Urinary bladder (tissue), 4 donors: Measurements from ENCODE around the gene ANKRD30B. TPM values are rescaled to one million over a fixed set of nuclear protein-coding genes. Genes with fewer than 3 reads are reported as not detected.
"Not testable (repeated sequence)": the region's sequence is repeated elsewhere in the genome, so short reads cannot be mapped to it uniquely, and the experiment has no call there.

ENCODE experiments used
- DNase-seq: peaks from one replicate; pipeline ENCODE4 v3.0.0-alpha.2; 2015; ENCODE audit errors: extremely low spot score
- H3K27ac ChIP-seq: one replicate; pipeline ENCODE4 v1.5.1; 2013; ENCODE audit warnings: low read depth, mild to moderate bottlenecking, moderate library complexity
- H3K36me3 ChIP-seq: one replicate; pipeline ENCODE4 v1.6.1; 2013; ENCODE audit warnings: mild to moderate bottlenecking, moderate library complexity; ENCODE audit not compliant: insufficient read depth
- H3K4me1 ChIP-seq: one replicate; pipeline ENCODE4 v1.6.1; 2013; ENCODE audit warnings: mild to moderate bottlenecking, moderate library complexity; ENCODE audit not compliant: insufficient read depth
- H3K4me3 ChIP-seq: one replicate; pipeline ENCODE4 v1.5.1; 2013; ENCODE audit warnings: low read depth, low read length
- WGBS: extraction: QIAGEN DNeasy Blood & Tissue Kit; methylation state at CpG from one replicate; pipeline ENCODE4 v1.1.7; 2013; 5-methylcytosine and 5-hydroxymethylcytosine counted together
- polyA plus RNA-seq: library from polyadenylated mRNA; stranded (reverse); fragments of 200-250 nt; gene quantifications from one replicate; pipeline ENCODE4 v1.2.3, GENCODE V29; 2013
- total RNA-seq: library from RNA; depleted of rRNA; stranded (reverse); fragments of >200 nt; gene quantifications from one replicate; pipeline ENCODE4 v1.2.3, GENCODE V29; 2014
- donor health status: healthy with polysubstance abuse.
- donor health status: healthy.

The ANKRD30B gene
- total RNA-seq: not detected
- not detected for polyA plus RNA-seq

GRCh38 chr18:14747513-14748474 is at the start of gene ANKRD30B:
Gene ANKRD30B, plus strand, starts transcription at chr18:14748172. Its CDS starts 248 bp downstream, at chr18:14748420.
- WGBS: 13% methylated on average over 79 of the region's 79 CpGs
- H3K27ac ChIP-seq: no peak within 1 kb of the TSS
- H3K4me3 ChIP-seq: no peak within 1 kb of the TSS
- DNase-seq: no peak
- H3K36me3 ChIP-seq: no peaks in the 10 kb centered on the region
- H3K4me1 ChIP-seq: no peaks in the 10 kb centered on the region

- DNase-seq, H3K4me1 ChIP-seq, H3K36me3 ChIP-seq, H3K4me3 ChIP-seq, H3K27ac ChIP-seq: not testable (repeated sequence)
- 77% methylated on average over 7 of the region's 7 CpGs for WGBS
Observed at GRCh38 chr18:14701286-14702040, 46.5 kb upstream of the ANKRD30B start.

- H3K4me1 ChIP-seq, DNase-seq, H3K4me3 ChIP-seq, H3K27ac ChIP-seq, H3K36me3 ChIP-seq: not testable (repeated sequence)
- WGBS: 67% methylated on average over 2 of the region's 2 CpGs
Observed at GRCh38 chr18:14709761-14710160, 38.2 kb upstream of the ANKRD30B start.

GRCh38 chr18:14721569-14721968 is 26.4 kb upstream of the ANKRD30B start:
- H3K27ac ChIP-seq, H3K4me1 ChIP-seq, H3K36me3 ChIP-seq, DNase-seq, H3K4me3 ChIP-seq: not testable (repeated sequence)

- H3K4me3 ChIP-seq, H3K36me3 ChIP-seq, DNase-seq, H3K4me1 ChIP-seq, H3K27ac ChIP-seq: not testable (repeated sequence)
- WGBS: 37% methylated on average over 1 of the region's 1 CpG
Observed at GRCh38 chr18:14739056-14739455, 8.9 kb upstream of the ANKRD30B start.

- DNase-seq: no peak
- Histone ChIP-seq H3K4me3 (no peak overlapping the region), H3K27ac (no peak overlapping the region), H3K36me3 (no peaks in the 10 kb centered on the region), H3K4me1 (no peaks in the 10 kb centered on the region)
- WGBS: 93% methylated on average over 18 of the region's 18 CpGs
Observed at GRCh38 chr18:14746897-14747296, 1.1 kb upstream of the ANKRD30B start.

- Histone ChIP-seq H3K27ac (no peak overlapping the region), H3K36me3 (no peaks in the 10 kb centered on the region), H3K4me3 (no peak overlapping the region), H3K4me1 (no peaks in the 10 kb centered on the region)
- no peak for DNase-seq
- 35% methylated on average over 15 of the region's 15 CpGs for WGBS
Observed at GRCh38 chr18:14748496-14748895, 524 bp downstream of the ANKRD30B start.

- not testable (repeated sequence) for DNase-seq, H3K27ac ChIP-seq
- WGBS: 83% methylated on average over 5 of the region's 5 CpGs
Observed at GRCh38 chr18:14763566-14763965, 15.6 kb downstream of the ANKRD30B start.

GRCh38 chr18:14767474-14767873 is 19.5 kb downstream of the ANKRD30B start:
- H3K27ac ChIP-seq: no peak overlapping the region
- DNase-seq: no peak
- no peak overlapping the region for H3K4me3 ChIP-seq
- no peaks in the 10 kb centered on the region for H3K36me3 ChIP-seq
- no peaks in the 10 kb centered on the region for H3K4me1 ChIP-seq

More at GRCh38 chr18:14763566-14763965, 15.6 kb downstream of the ANKRD30B start:
- not testable (repeated sequence) for H3K4me3 ChIP-seq, H3K4me1 ChIP-seq, H3K36me3 ChIP-seq

GRCh38 chr18:14768241-14768640 is 20.3 kb downstream of the ANKRD30B start:
- no peak overlapping the region for H3K4me3 ChIP-seq
- no peak for DNase-seq
- WGBS: 12% methylated on average over 1 of the region's 1 CpG

GRCh38 chr18:14769381-14769780 is 21.4 kb downstream of the ANKRD30B start:
- no peak overlapping the region for H3K27ac ChIP-seq
- H3K36me3 ChIP-seq: no peaks in the 10 kb centered on the region
- DNase-seq: no peak
- no peak overlapping the region for H3K4me3 ChIP-seq
- H3K4me1 ChIP-seq: no peaks in the 10 kb centered on the region
- WGBS: 81% methylated on average over 2 of the region's 2 CpGs

More at GRCh38 chr18:14768241-14768640, 20.3 kb downstream of the ANKRD30B start:
- H3K36me3 ChIP-seq: no peaks in the 10 kb centered on the region
- no peak overlapping the region for H3K27ac ChIP-seq
- H3K4me1 ChIP-seq: no peaks in the 10 kb centered on the region

- 71% methylated on average over 2 of the region's 2 CpGs for WGBS
- H3K4me1 ChIP-seq: no peaks in the 10 kb centered on the region
- no peak overlapping the region for H3K4me3 ChIP-seq
- H3K36me3 ChIP-seq: no peaks in the 10 kb centered on the region
- DNase-seq: no peak
- H3K27ac ChIP-seq: no peak overlapping the region
Observed at GRCh38 chr18:14776801-14777200, 28.8 kb downstream of the ANKRD30B start.

GRCh38 chr18:14781671-14782070 is 33.7 kb downstream of the ANKRD30B start:
- H3K27ac ChIP-seq: no peak overlapping the region
- no peak overlapping the region for H3K4me3 ChIP-seq
- H3K4me1 ChIP-seq: no peaks in the 10 kb centered on the region
- DNase-seq: no peak
- whole genome bisulfite sequencing: 79% methylated on average over 3 of the region's 3 CpGs
- H3K36me3 ChIP-seq: no peaks in the 10 kb centered on the region

GRCh38 chr18:14784133-14784532 is 36.2 kb downstream of the ANKRD30B start:
- 73% methylated on average over 2 of the region's 2 CpGs for WGBS
- no peak overlapping the region for H3K4me3 ChIP-seq
- no peak for DNase-seq
- no peak overlapping the region for H3K27ac ChIP-seq
- no peaks in the 10 kb centered on the region for H3K36me3 ChIP-seq
- no peaks in the 10 kb centered on the region for H3K4me1 ChIP-seq
